GM08714 (cell line): ENCODE measurements around the gene SLC38A10.

Experiments
- H3K4me3 ChIP-seq: fragments of 200-500 bp; sonication (Bioruptor generic); 2 replicates; pipeline ENCODE4 v1.5.1; 2014; ENCODE audit warnings: mild to moderate bottlenecking, low read length, inconsistent platforms
- ZNF274 ChIP-seq: IDR thresholded peaks from 2 replicates; pipeline ENCODE4 v1.6.1; 2012; ENCODE audit warnings: mild to moderate bottlenecking, low read depth, low read length

SLC38A10 gene

DNA sequence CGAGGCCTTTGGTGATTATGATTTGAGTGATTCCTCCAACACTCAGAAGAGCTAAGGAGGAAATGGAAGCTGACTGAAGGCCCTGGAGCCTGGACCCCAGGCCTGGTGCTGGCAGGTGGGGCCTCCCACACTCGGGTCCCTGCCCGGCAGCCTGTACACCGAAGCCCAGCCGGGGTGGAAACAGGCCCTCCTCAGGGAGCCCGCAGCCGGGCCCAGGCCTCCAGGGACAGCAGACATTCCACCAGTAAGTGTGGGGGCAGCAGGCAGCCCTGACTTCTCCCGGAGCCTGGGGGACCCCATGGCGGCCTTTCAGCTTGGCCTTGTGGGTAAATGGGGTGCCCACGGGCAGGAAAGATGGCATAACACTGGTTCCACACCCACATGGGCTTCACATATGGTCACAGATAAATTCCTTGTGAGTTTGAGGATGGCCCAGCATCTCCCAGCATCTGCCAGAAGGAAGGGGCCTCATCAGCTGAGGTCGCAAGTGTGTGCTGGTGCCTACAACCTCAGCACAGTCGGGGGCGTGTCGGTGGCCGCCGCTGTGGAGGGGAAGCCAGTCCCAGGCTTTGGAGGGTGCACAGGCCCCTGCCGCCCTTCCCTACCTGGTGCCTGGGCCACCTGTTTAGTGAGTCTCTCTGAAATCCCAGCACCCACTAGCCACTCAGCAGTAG lies 29.2 kb upstream of the SLC38A10 start:
- no peak for TF ChIP-seq ZNF274
- H3K4me3 ChIP-seq, result no peak overlapping the region

DNA sequence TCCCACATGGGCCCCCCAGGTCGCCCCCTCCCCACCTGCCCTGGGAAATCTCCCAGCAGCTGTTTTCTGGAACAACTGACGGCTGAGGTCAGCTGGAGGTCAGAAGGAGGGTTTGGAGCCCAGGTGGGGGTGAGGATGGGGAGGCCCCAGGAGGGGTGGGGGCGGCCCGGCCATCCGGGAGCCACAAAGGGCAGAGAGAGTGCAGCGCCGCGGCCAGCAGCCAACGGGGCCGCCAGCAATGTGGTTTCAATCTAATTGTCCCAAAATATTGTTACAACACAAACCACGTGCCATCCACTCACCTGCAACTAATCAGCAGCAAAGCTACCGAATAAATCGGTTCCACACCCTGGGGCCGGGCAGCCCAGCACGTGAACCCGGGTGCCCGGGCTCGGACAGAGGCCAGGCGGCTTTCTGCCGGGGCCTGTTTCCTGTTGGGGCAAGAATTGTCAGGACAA lies 28.3 kb upstream of the SLC38A10 start:
- TF ChIP-seq ZNF274, result no peak
- no peak overlapping the region for H3K4me3 ChIP-seq

DNA sequence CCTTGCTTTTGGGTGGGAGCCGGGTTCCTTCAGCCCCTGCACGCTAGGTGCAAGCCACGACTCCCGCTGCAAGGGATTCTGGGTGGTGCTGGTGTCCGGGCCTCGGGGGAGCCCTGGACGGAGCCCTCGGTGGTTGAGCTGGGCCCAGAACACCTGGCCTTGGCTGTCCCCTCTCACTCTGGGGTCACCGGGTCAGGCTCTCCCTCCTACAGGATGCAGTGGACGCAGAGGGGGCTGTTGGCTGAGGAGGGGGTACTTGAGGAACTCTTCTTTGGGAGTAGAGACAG lies 27.9 kb upstream of the SLC38A10 start:
- H3K4me3 ChIP-seq, result no peak overlapping the region
- no peak for TF ChIP-seq ZNF274

DNA sequence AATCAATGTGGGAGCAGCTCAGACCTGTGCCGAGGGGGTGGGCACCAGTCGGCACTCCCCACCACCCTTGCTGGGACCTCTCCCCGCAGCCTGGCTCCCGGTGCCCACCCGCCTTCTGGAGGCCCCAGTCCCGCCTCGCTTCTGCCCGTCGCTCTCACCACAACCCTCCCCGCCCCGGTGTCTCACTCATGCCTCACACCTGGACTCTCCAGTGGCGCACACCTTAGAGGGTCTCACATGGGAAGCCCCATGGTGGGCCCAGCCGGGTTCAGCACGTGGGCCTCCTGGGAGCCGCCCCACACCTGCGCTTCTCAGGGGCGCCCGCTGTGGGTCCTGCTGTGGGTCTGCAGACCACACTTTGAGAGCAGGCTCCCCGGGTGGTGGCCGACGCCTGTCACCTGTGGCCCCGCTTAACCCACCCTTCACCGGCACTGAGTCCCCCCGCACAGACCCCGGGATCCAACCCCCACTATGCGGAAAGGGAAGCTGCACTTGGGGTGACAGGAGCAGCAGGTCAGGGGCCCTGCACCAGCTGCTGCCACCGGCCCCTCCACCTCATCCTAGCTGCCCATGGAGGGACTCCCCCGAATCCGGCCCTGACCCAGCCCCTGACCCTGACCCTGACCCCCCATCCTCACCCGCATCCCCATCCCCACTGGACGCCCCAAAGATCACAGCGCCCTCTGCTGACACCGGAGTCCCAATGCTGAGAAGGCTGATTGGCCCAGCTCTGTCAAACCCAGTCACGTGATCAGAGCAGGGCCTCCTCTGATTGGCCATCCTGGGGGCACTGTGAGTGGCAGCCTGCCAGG lies 27.4 kb upstream of the SLC38A10 start:
- TF ChIP-seq ZNF274, result no peak
- H3K4me3 ChIP-seq, result no peak overlapping the region

DNA sequence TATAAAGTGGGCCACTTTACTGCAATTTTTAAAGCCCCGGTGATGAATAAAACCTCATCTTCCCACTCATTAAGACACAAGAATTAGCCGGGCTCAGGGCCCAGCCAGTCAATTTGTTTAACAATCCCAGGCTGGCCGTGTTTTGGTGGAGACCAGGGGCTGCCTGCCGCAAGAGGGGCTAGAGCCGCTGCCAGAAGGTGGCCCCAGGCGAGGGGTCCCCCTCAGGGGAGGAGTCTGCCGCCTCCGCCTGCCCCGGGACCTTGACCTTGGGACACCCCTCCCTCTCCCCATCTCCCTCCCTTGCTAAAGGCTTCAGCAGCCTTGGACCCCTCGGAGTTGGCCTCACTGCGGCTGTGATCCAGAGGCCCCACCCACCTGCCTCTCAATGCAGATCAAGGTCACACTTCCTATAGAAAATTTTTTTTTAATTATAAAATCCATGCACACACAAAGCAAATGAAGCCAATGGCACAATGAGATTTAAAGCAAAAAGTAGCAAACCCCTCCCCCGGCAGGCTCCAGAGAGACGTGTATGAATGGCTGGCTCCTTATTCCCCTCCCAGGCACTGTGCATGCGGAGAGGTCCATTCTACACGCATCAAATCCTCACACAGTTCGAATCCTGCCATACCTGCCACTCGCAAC lies 23.0 kb upstream of the SLC38A10 start:
- TF ChIP-seq ZNF274, result no peak
- no peak overlapping the region for H3K4me3 ChIP-seq

DNA sequence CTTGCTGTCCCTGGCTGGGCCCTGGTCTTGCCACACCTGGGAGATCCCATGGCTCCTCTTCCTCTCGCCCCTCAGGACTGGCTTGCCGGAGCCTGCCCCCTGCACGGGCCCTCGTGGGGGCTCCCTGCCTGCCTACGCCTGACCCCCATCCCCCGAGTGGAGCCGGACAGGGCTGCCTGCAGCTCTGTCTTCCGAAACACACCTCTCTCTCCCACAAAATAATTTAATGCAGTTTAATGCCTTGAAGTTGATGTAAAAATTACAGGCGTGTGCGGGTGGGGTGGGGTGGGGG lies 22.4 kb upstream of the SLC38A10 start:
- no peak overlapping the region for H3K4me3 ChIP-seq
- no peak for TF ChIP-seq ZNF274

DNA sequence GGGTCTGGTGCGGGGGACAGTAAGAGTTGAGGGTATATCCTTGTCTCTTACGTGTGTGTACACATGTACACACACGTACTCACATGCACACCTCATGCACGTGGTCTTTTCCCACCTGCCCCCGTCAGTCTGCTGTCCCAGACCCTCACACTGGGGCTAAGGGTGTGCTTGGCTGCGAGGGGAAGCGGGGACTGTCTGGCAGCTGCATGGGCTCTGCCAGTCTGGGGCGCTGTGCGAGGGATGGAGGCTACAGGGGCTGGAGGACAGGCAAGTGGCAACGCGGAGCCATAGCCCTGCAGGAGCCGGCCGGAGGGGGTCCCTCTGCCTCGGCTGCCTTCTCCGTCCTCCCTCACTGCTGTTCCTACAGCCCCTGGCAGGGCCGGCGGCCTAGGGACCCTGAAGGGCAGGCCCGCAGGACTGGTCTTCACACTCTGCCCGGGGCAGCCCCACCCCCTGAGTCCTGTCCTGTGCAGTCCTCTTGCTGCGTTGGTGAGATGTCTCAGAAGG lies 20.8 kb upstream of the SLC38A10 start:
- no peak for TF ChIP-seq ZNF274
- no peak overlapping the region for H3K4me3 ChIP-seq

DNA sequence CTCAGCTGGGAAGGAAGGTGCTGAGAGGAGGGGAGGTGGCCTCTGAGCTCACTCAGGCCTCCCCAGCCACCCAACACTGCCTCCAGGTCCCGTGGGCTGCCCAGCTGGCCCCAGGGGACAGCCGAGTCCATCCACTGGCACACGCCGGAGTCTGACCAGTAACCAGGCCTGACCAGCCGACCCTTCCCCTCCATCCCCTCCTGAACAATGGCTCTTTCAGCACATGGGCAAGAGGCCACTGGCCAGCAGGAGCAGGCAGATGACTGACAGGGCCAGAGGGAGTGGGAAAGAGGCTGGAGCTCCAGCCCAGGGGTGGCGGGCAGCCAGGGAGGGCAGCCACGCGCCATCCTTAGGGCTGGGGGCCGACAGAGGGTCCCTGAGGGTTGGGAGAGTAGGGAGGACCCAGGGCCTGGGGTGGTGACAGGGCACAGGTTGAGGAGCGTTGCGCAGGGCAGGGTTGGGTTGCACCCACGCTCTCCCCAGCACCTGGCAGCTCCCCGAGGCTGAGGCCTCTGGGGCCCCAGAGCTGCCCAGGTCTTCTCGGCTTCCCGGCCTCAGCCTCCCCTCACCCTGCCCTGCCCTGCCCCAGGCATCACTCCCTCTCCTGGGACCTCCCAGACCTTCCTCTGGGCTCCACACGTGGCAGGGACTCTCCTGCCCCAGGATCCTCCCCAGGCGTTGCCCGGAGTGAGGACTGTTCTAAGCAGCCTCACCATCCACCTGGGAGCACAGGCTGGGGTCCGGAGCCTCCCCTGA lies 20.2 kb upstream of the SLC38A10 start:
- H3K4me3 ChIP-seq, result no peak overlapping the region
- no peak for TF ChIP-seq ZNF274

DNA sequence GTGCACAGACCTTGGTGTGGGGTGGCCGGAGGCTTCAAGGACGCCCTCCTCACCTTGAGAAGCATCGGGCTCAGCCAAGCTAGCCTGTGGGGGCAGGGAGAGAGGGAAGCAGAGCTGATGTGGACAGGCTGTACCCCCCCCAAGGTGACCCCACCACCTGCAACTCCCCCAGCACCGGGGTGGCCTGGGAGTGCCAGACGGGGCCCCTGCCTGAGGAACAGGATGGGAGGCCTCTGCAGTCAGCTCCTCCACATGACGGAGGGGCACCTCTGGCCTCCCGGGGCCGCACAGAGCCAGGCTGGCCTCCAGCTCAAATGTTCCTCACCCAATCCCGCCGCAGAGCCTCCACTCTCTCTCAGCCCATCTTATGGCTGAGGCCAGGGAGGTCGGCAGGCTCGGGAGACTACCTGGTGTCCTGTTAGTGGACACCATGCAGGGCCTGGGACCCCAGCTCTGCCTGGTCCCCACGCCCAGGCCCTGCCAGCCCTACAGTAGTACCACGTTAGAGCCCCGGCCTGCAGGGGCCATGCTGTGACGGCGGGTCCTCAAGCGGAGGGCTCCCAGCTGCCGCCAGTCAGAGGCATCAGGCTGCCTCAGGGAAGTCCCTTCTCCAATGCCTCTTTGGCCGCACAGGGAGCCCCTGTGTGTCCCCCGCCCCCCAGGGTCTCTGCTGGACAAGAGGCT lies 19.4 kb upstream of the SLC38A10 start:
- no peak for TF ChIP-seq ZNF274
- no peak overlapping the region for H3K4me3 ChIP-seq

DNA sequence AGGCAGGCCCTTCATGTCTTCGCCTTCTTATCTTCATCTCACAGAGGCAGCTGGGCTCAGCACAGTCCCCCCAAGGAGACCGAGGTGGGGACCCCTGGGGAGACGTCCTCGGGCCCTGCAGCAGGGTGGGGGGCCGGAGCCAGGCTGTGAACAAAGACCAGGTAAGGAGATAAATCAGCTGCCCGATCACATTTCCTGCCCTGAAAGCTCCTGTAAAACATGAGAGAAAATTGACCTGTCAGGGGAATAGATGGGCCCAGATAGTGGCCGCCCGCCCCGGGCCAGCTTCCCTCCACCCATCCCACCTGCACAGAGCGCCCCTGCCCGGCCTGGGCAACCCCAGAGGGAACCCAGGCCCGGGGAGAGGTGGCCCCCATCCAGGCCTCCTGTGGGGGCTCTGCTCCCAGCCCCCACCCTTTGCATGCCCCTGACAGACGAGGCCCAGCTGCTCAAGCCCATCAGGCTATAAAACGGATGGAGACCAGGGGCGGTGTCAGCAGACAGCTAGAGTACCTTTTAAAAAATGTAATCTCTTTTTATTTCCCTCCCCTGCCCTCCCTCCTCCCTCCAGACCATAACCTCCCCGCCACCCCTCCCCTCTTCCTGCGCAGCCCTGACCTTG lies 18.8 kb upstream of the SLC38A10 start:
- H3K4me3 ChIP-seq, result no peak overlapping the region
- no peak for TF ChIP-seq ZNF274

DNA sequence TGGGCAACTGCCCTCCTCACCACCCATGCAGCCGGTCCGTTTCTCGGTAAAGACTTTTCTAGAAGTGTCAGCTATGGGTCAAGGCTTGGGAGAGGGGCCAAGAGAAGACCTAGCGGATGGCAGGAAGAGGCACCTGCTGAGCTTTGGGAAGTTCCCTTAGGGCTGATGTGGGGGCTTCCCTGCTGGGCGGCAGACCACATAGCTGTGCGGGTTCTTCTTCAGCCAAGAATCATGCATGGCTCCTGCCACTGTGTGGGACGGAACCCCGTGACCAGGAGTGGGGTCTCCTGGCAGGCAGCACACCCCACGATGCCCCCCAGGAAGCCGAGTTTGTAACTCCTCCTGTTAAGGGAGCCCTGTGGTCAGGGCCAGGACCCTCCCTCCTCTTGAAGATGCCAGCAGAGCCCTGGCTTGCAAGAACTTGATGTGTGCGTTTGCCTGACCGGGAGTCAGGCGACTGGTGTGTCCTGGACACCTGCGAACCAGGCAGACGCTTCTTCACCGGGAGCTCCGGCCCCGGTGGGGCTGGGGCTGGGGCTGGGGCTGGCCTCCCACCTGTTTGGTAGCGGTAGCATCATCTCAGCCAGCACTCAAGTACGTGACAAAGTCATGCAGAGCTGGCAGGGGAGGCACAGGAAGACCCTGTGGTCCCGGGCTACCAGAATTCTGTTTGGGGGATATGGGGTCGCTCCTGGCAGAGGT lies 17.7 kb upstream of the SLC38A10 start:
- no peak overlapping the region for H3K4me3 ChIP-seq
- no peak for TF ChIP-seq ZNF274

DNA sequence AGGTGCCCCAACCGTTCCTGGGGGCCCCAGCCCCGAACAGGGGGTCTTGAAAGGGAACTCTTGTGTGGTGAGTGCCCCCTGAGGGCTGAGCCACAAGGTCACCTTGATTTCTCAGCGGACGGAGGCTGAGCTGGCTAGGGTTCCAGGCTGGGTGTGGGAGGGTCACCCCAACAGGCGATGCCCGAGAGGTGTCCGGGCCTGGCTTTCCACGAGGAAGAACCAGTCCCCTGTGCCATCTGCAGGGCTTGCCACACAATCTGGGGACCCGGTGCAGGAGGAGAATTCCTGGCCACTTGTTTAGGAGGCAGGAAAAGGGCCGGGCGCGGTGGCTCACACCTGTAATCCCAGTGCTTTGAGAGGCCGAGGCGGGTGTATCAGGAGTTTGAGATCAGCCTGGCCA lies 16.8 kb upstream of the SLC38A10 start:
- TF ChIP-seq ZNF274, result no peak
- no peak overlapping the region for H3K4me3 ChIP-seq
